Measurements from ENCODE around the gene WNT4.

The WNT4 gene

GRCh38 chr1:22142315-22143064 lies 407 bp downstream of the WNT4 start:
- no peak for TF ChIP-seq NFRKB (IDR thresholded peaks at IDR 0.05)
- TF ChIP-seq BHLHE40 (IDR thresholded peaks at IDR 0.05; ENCODE audit: borderline replicate concordance) = no peak
- no peak for TF ChIP-seq CTBP1 (IDR thresholded peaks at IDR 0.05; ENCODE audit: borderline replicate concordance)
- no peak for TF ChIP-seq L3MBTL2 (conservative IDR thresholded peaks at IDR 0.05)
- no peak for TF ChIP-seq SP1 (IDR thresholded peaks at IDR 0.05)
- TF ChIP-seq ZNF384 (IDR thresholded peaks at IDR 0.05) = no peak
- no peak for TF ChIP-seq FOXA1 (IDR thresholded peaks at IDR 0.05)
- no peak for TF ChIP-seq LEF1 (IDR thresholded peaks at IDR 0.05; ENCODE audit: borderline replicate concordance)
- TF ChIP-seq ARNT (IDR thresholded peaks at IDR 0.05) = no peak
- no peak for TF ChIP-seq FOXK2 (IDR thresholded peaks at IDR 0.05)
- no peak for TF ChIP-seq HDGF (IDR thresholded peaks at IDR 0.05; ENCODE audit: borderline replicate concordance)
- TF ChIP-seq TARDBP (IDR thresholded peaks at IDR 0.05) = no peak
- TF ChIP-seq ELF4 (IDR thresholded peaks at IDR 0.05) = no peak
- TF ChIP-seq SUZ12 (IDR thresholded peaks at IDR 0.05) = no peak
- TF ChIP-seq PKNOX1 (IDR thresholded peaks at IDR 0.05) = no peak
- no peak for TF ChIP-seq FOXM1 (IDR thresholded peaks at IDR 0.05; ENCODE audit: borderline replicate concordance)
- peak; percentile 60 for DNase-seq (ENCODE audit: extremely low spot score)
- ChIA-PET POLR2A (no interaction called here), CTCF (interaction anchor here (0.6 to 1.3 kb wide), 3 partner anchors 11 to 274 kb away, joined by 3 read pairs; no protein-coding TSS in a partner anchor)

- TF ChIP-seq LEF1 (IDR thresholded peaks at IDR 0.05; ENCODE audit: borderline replicate concordance) = no peak
- TF ChIP-seq TARDBP (IDR thresholded peaks at IDR 0.05) = no peak
- TF ChIP-seq HDGF (IDR thresholded peaks at IDR 0.05; ENCODE audit: borderline replicate concordance) = no peak
- TF ChIP-seq FOXK2 (IDR thresholded peaks at IDR 0.05) = no peak
- TF ChIP-seq FOXM1 (IDR thresholded peaks at IDR 0.05; ENCODE audit: borderline replicate concordance) = no peak
- no peak for TF ChIP-seq CTBP1 (IDR thresholded peaks at IDR 0.05; ENCODE audit: borderline replicate concordance)
- no peak for TF ChIP-seq FOXA1 (IDR thresholded peaks at IDR 0.05)
- TF ChIP-seq NFRKB (IDR thresholded peaks at IDR 0.05) = no peak
- no peak for TF ChIP-seq ZNF384 (IDR thresholded peaks at IDR 0.05)
- no peak for TF ChIP-seq PKNOX1 (IDR thresholded peaks at IDR 0.05)
- TF ChIP-seq SUZ12 (IDR thresholded peaks at IDR 0.05) = no peak
- no peak for TF ChIP-seq BHLHE40 (IDR thresholded peaks at IDR 0.05; ENCODE audit: borderline replicate concordance)
- TF ChIP-seq L3MBTL2 (conservative IDR thresholded peaks at IDR 0.05) = no peak
- TF ChIP-seq ELF4 (IDR thresholded peaks at IDR 0.05) = no peak
- no peak for DNase-seq (ENCODE audit: extremely low spot score)
- ChIA-PET POLR2A (no interaction called here), CTCF (interaction anchor here (1.1 to 1.3 kb wide), 2 partner anchors 11 to 275 kb away, joined by 3 read pairs; no protein-coding TSS in a partner anchor)
Measured at GRCh38 chr1:22141554-22142314, 1.2 kb downstream of the WNT4 start.

GRCh38 chr1:22140694-22141093 lies 2.2 kb downstream of the WNT4 start:
- TF ChIP-seq LEF1 (IDR thresholded peaks at IDR 0.05; ENCODE audit: borderline replicate concordance) = no peak
- no peak for TF ChIP-seq ZNF384 (IDR thresholded peaks at IDR 0.05)
- TF ChIP-seq L3MBTL2 (conservative IDR thresholded peaks at IDR 0.05) = no peak
- no peak for TF ChIP-seq FOXA1 (IDR thresholded peaks at IDR 0.05)
- no peak for TF ChIP-seq TARDBP (IDR thresholded peaks at IDR 0.05)
- no peak for TF ChIP-seq CTBP1 (IDR thresholded peaks at IDR 0.05; ENCODE audit: borderline replicate concordance)
- no peak for TF ChIP-seq FOXK2 (IDR thresholded peaks at IDR 0.05)
- no peak for TF ChIP-seq ARNT (IDR thresholded peaks at IDR 0.05)
- no peak for TF ChIP-seq ELF4 (IDR thresholded peaks at IDR 0.05)
- no peak for TF ChIP-seq NFRKB (IDR thresholded peaks at IDR 0.05)
- no peak for TF ChIP-seq HDGF (IDR thresholded peaks at IDR 0.05; ENCODE audit: borderline replicate concordance)
- no peak for TF ChIP-seq FOXM1 (IDR thresholded peaks at IDR 0.05; ENCODE audit: borderline replicate concordance)
- no peak for TF ChIP-seq SP1 (IDR thresholded peaks at IDR 0.05)
- no peak for TF ChIP-seq BHLHE40 (IDR thresholded peaks at IDR 0.05; ENCODE audit: borderline replicate concordance)
- no peak for TF ChIP-seq PKNOX1 (IDR thresholded peaks at IDR 0.05)
- POLR2A ChIA-PET = no interaction called here
- no peak for DNase-seq (ENCODE audit: extremely low spot score)
- CTCF ChIA-PET = interaction anchor here (1.3 kb wide), 1 partner anchor 10 kb away, joined by 5 read pairs; no protein-coding TSS in a partner anchor

- CTCF ChIA-PET = interaction anchor here (0.5 to 1.3 kb wide), 2 partner anchors 9 to 68 kb away, joined by 3 to 5 read pairs; no protein-coding TSS in a partner anchor
- POLR2A ChIA-PET = no interaction called here
- no peak for DNase-seq (ENCODE audit: extremely low spot score)
- TF ChIP-seq SP1 (IDR thresholded peaks at IDR 0.05) = no peak
- TF ChIP-seq ZNF384 (IDR thresholded peaks at IDR 0.05) = no peak
- no peak for TF ChIP-seq TARDBP (IDR thresholded peaks at IDR 0.05)
- TF ChIP-seq SUZ12 (IDR thresholded peaks at IDR 0.05) = no peak
- TF ChIP-seq L3MBTL2 (conservative IDR thresholded peaks at IDR 0.05) = no peak
- TF ChIP-seq ARNT (IDR thresholded peaks at IDR 0.05) = no peak
- TF ChIP-seq PKNOX1 (IDR thresholded peaks at IDR 0.05) = no peak
- TF ChIP-seq CTBP1 (IDR thresholded peaks at IDR 0.05; ENCODE audit: borderline replicate concordance) = no peak
- no peak for TF ChIP-seq FOXK2 (IDR thresholded peaks at IDR 0.05)
- no peak for TF ChIP-seq LEF1 (IDR thresholded peaks at IDR 0.05; ENCODE audit: borderline replicate concordance)
- no peak for TF ChIP-seq FOXA1 (IDR thresholded peaks at IDR 0.05)
- TF ChIP-seq FOXM1 (IDR thresholded peaks at IDR 0.05; ENCODE audit: borderline replicate concordance) = no peak
- TF ChIP-seq BHLHE40 (IDR thresholded peaks at IDR 0.05; ENCODE audit: borderline replicate concordance) = no peak
- no peak for TF ChIP-seq HDGF (IDR thresholded peaks at IDR 0.05; ENCODE audit: borderline replicate concordance)
- no peak for TF ChIP-seq ELF4 (IDR thresholded peaks at IDR 0.05)
- TF ChIP-seq NFRKB (IDR thresholded peaks at IDR 0.05) = no peak
Measured at GRCh38 chr1:22139817-22140216, 3.1 kb downstream of the WNT4 start.

Measured in HEK293T (cell line).